ENCODE data around the gene IRF1. TPM values are rescaled to one million over a fixed set of nuclear protein-coding genes. Genes with fewer than 3 reads are reported as not detected.

The IRF1 gene
- total RNA-seq, 2 experiments from 2014 or later: 221 to 228 TPM

- ATAC-seq: no peak
- Mint-ChIP-seq H3K9me3 (ENCODE audit: insufficient read depth) (no peaks in the 10 kb centered on the region), H3K27ac (peak overlapping the region; percentile 99), H3K27me3 (ENCODE audit: low read depth) (no peaks in the 10 kb centered on the region), H3K4me1 (ENCODE audit: low read depth) (peaks cover 99% of the 10 kb centered on the region), H3K4me3 (peak overlapping the region; percentile 18), H3K36me3 (ENCODE audit: low read depth) (peaks cover 78% of the 10 kb centered on the region)
- no peak for DNase-seq
- POLR2A ChIA-PET: interaction anchor here (1.1 to 8.1 kb wide), 9 partner anchors 6 to 48 kb away, joined by 3 to 175 read pairs (median 44); partner anchors contain the start of gene IRF1
- CTCF ChIA-PET: interaction anchor here (0.5 to 7.8 kb wide), 10 partner anchors 10 to 73 kb away, joined by 3 to 141 read pairs (median 18); partner anchors contain the start of gene IRF1
These were observed 31.3 kb downstream of the IRF1 start for GRCh38 chr5:132459031-132459982.

- no peaks in the 10 kb centered on the region for H3K9me3 Mint-ChIP-seq (ENCODE audit: insufficient read depth)
- H3K27me3 Mint-ChIP-seq (ENCODE audit: low read depth): no peaks in the 10 kb centered on the region
- DNase-seq (no peak), ATAC-seq (peak; percentile 26)
- H3K4me3 Mint-ChIP-seq: peak overlapping the region; percentile 18
- peak overlapping the region; percentile 99 for H3K27ac Mint-ChIP-seq
- H3K36me3 Mint-ChIP-seq (ENCODE audit: low read depth): peaks cover 80% of the 10 kb centered on the region
- ChIA-PET POLR2A (interaction anchor here (1.1 to 8.1 kb wide), 10 partner anchors 7 to 47 kb away, joined by 3 to 175 read pairs (median 38); partner anchors contain the start of gene IRF1), CTCF (interaction anchor here (1.2 to 7.8 kb wide), 10 partner anchors 10 to 72 kb away, joined by 3 to 141 read pairs (median 18); partner anchors contain the start of gene IRF1)
- peaks cover 99% of the 10 kb centered on the region for H3K4me1 Mint-ChIP-seq (ENCODE audit: low read depth)
These were observed 31.9 kb downstream of the IRF1 start for GRCh38 chr5:132458651-132459030.

GRCh38 chr5:132458226-132458560 is 32.4 kb downstream of the IRF1 start:
- peaks cover 80% of the 10 kb centered on the region for H3K36me3 Mint-ChIP-seq (ENCODE audit: low read depth)
- ATAC-seq: no peak

GRCh38 chr5:132457371-132458225 is 33.0 kb downstream of the IRF1 start:
- H3K27ac Mint-ChIP-seq: peak overlapping the region; percentile 99
- H3K4me1 Mint-ChIP-seq (ENCODE audit: low read depth): peaks cover 99% of the 10 kb centered on the region
- no peaks in the 10 kb centered on the region for H3K9me3 Mint-ChIP-seq (ENCODE audit: insufficient read depth)
- ChIA-PET CTCF (interaction anchor here (0.7 to 7.8 kb wide), 18 partner anchors 11 to 71 kb away, joined by 3 to 141 read pairs (median 10); partner anchors contain the start of gene IRF1), POLR2A (interaction anchor here (1.2 to 8.1 kb wide), 10 partner anchors 8 to 46 kb away, joined by 3 to 175 read pairs (median 38); partner anchors contain the start of gene IRF1)
- no peaks in the 10 kb centered on the region for H3K27me3 Mint-ChIP-seq (ENCODE audit: low read depth)
- ATAC-seq: peak; percentile 48
- peaks cover 80% of the 10 kb centered on the region for H3K36me3 Mint-ChIP-seq (ENCODE audit: low read depth)
- peak overlapping the region; percentile 63 for H3K4me3 Mint-ChIP-seq
- DNase-seq: peak; percentile 71

More at GRCh38 chr5:132458226-132458560, 32.4 kb downstream of the IRF1 start:
- no peaks in the 10 kb centered on the region for H3K9me3 Mint-ChIP-seq (ENCODE audit: insufficient read depth)
- H3K27me3 Mint-ChIP-seq (ENCODE audit: low read depth): no peaks in the 10 kb centered on the region
- peaks cover 99% of the 10 kb centered on the region for H3K4me1 Mint-ChIP-seq (ENCODE audit: low read depth)
- CTCF ChIA-PET: interaction anchor here (0.7 to 7.8 kb wide), 14 partner anchors 11 to 72 kb away, joined by 3 to 141 read pairs (median 10); partner anchors contain the start of gene IRF1
- POLR2A ChIA-PET: interaction anchor here (1.2 to 8.1 kb wide), 9 partner anchors 7 to 47 kb away, joined by 3 to 175 read pairs (median 44); partner anchors contain the start of gene IRF1
- DNase-seq: no peak
- H3K4me3 Mint-ChIP-seq: peak overlapping the region; percentile 39
- H3K27ac Mint-ChIP-seq: peak overlapping the region; percentile 99

- H3K27ac Mint-ChIP-seq: peak overlapping the region; percentile 99
- H3K9me3 Mint-ChIP-seq (ENCODE audit: insufficient read depth): no peaks in the 10 kb centered on the region
- ChIA-PET CTCF (interaction anchor here (0.9 to 7.8 kb wide), 18 partner anchors 12 to 71 kb away, joined by 3 to 141 read pairs (median 10); partner anchors contain the start of gene IRF1), POLR2A (interaction anchor here (1.1 to 8.1 kb wide), 10 partner anchors 9 to 46 kb away, joined by 4 to 175 read pairs (median 38); partner anchors contain the start of gene IRF1)
- DNase-seq (no peak), ATAC-seq (peak; percentile 39)
- H3K27me3 Mint-ChIP-seq (ENCODE audit: low read depth): no peaks in the 10 kb centered on the region
- peaks cover 96% of the 10 kb centered on the region for H3K4me1 Mint-ChIP-seq (ENCODE audit: low read depth)
- peaks cover 78% of the 10 kb centered on the region for H3K36me3 Mint-ChIP-seq (ENCODE audit: low read depth)
- H3K4me3 Mint-ChIP-seq: peak overlapping the region; percentile 63
These were observed 33.6 kb downstream of the IRF1 start for GRCh38 chr5:132456987-132457361.

GRCh38 chr5:132456296-132456986 is 34.1 kb downstream of the IRF1 start:
- H3K4me3 Mint-ChIP-seq: peak overlapping the region; percentile 63
- H3K27ac Mint-ChIP-seq: peak overlapping the region; percentile 99
- ChIA-PET CTCF (interaction anchor here (0.9 to 7.8 kb wide), 18 partner anchors 12 to 70 kb away, joined by 3 to 141 read pairs (median 9); no protein-coding TSS in a partner anchor), POLR2A (interaction anchor here (0.7 to 8.1 kb wide), 11 partner anchors 9 to 45 kb away, joined by 3 to 175 read pairs (median 32); partner anchors contain the start of gene IRF1)
- peaks cover 91% of the 10 kb centered on the region for H3K4me1 Mint-ChIP-seq (ENCODE audit: low read depth)
- DNase-seq: peak; percentile 77
- H3K27me3 Mint-ChIP-seq (ENCODE audit: low read depth): no peaks in the 10 kb centered on the region
- peaks cover 74% of the 10 kb centered on the region for H3K36me3 Mint-ChIP-seq (ENCODE audit: low read depth)
- H3K9me3 Mint-ChIP-seq (ENCODE audit: insufficient read depth): no peaks in the 10 kb centered on the region
- peak; percentile 69 for ATAC-seq

- ChIA-PET CTCF (interaction anchor here (1.0 to 7.8 kb wide), 9 partner anchors 12 to 41 kb away, joined by 3 to 141 read pairs (median 18); no protein-coding TSS in a partner anchor), POLR2A (interaction anchor here (1.4 to 8.1 kb wide), 9 partner anchors 10 to 45 kb away, joined by 3 to 175 read pairs (median 44); partner anchors contain the start of gene IRF1)
- Mint-ChIP-seq H3K27me3 (ENCODE audit: low read depth) (no peaks in the 10 kb centered on the region), H3K4me3 (peak overlapping the region; percentile 63), H3K9me3 (ENCODE audit: insufficient read depth) (no peaks in the 10 kb centered on the region), H3K4me1 (ENCODE audit: low read depth) (peaks cover 84% of the 10 kb centered on the region), H3K36me3 (ENCODE audit: low read depth) (peaks cover 74% of the 10 kb centered on the region), H3K27ac (peak overlapping the region; percentile 99)
- no peak for ATAC-seq
- DNase-seq: no peak
These were observed 34.9 kb downstream of the IRF1 start for GRCh38 chr5:132455614-132456115.

- no peak for DNase-seq
- CTCF ChIA-PET: interaction anchor here (1.3 to 7.8 kb wide), 5 partner anchors 10 to 27 kb away, joined by 3 to 141 read pairs (median 6); no protein-coding TSS in a partner anchor
- Mint-ChIP-seq H3K36me3 (ENCODE audit: low read depth) (peaks cover 70% of the 10 kb centered on the region), H3K9me3 (ENCODE audit: insufficient read depth) (no peaks in the 10 kb centered on the region), H3K27ac (peak overlapping the region; percentile 99), H3K4me3 (no peak overlapping the region), H3K27me3 (ENCODE audit: low read depth) (no peaks in the 10 kb centered on the region), H3K4me1 (ENCODE audit: low read depth) (peaks cover 71% of the 10 kb centered on the region)
- ATAC-seq: no peak
- POLR2A ChIA-PET: interaction anchor here (1.4 to 8.1 kb wide), 6 partner anchors 11 to 43 kb away, joined by 3 to 175 read pairs (median 74); partner anchors contain the start of gene IRF1
These were observed 36.2 kb downstream of the IRF1 start for GRCh38 chr5:132454361-132454760.

- no peaks in the 10 kb centered on the region for H3K9me3 Mint-ChIP-seq (ENCODE audit: insufficient read depth)
- ATAC-seq: no peak
- H3K4me1 Mint-ChIP-seq (ENCODE audit: low read depth): peaks cover 60% of the 10 kb centered on the region
- H3K27me3 Mint-ChIP-seq (ENCODE audit: low read depth): no peaks in the 10 kb centered on the region
- H3K4me3 Mint-ChIP-seq: no peak overlapping the region
- ChIA-PET CTCF (interaction anchor here (1.4 kb wide), 1 partner anchor 25 kb away, joined by 5 read pairs; no protein-coding TSS in a partner anchor), POLR2A (interaction anchor here (0.5 to 1.2 kb wide), 3 partner anchors 15 to 28 kb away, joined by 3 to 5 read pairs (median 3); no protein-coding TSS in a partner anchor)
- H3K27ac Mint-ChIP-seq: peak overlapping the region; percentile 11
- peaks cover 78% of the 10 kb centered on the region for H3K36me3 Mint-ChIP-seq (ENCODE audit: low read depth)
- DNase-seq: no peak
These were observed 39.2 kb downstream of the IRF1 start for GRCh38 chr5:132451387-132451786.

- H3K9me3 Mint-ChIP-seq (ENCODE audit: insufficient read depth): no peaks in the 10 kb centered on the region
- no peak overlapping the region for H3K27ac Mint-ChIP-seq
- POLR2A ChIA-PET: interaction anchor here (0.7 to 1.0 kb wide), 3 partner anchors 8 to 32 kb away, joined by 3 to 5 read pairs (median 3); no protein-coding TSS in a partner anchor
- CTCF ChIA-PET: interaction anchor here (1.5 to 3.0 kb wide), 2 partner anchors 11 to 15 kb away, joined by 4 to 8 read pairs; no protein-coding TSS in a partner anchor
- no peaks in the 10 kb centered on the region for H3K27me3 Mint-ChIP-seq (ENCODE audit: low read depth)
- peaks cover 56% of the 10 kb centered on the region for H3K4me1 Mint-ChIP-seq (ENCODE audit: low read depth)
- DNase-seq (no peak), ATAC-seq (no peak)
- peaks cover 82% of the 10 kb centered on the region for H3K36me3 Mint-ChIP-seq (ENCODE audit: low read depth)
- no peak overlapping the region for H3K4me3 Mint-ChIP-seq
These were observed 41.5 kb downstream of the IRF1 start for GRCh38 chr5:132449060-132449459.

All from activated CD8-positive, alpha-beta T cell treated with anti-CD3 and anti-CD28 coated beads, Interleukin-2, amount 10 ng/mL, durations not matched to agents 7 days and 5 days (primary cell).